Esophagus (tissue), 2 donors: Measurements from ENCODE around the gene ADPRH. TPM values are rescaled to one million over a fixed set of nuclear protein-coding genes. Genes with fewer than 3 reads are reported as not detected.
"Not testable (repeated sequence)": the region's sequence is repeated elsewhere in the genome, so short reads cannot be mapped to it uniquely, and the experiment has no call there.

Experiments
- H3K27ac ChIP-seq, 2 donors: one replicate each; pipeline ENCODE4 v1.5.1; 2013; ENCODE audit warnings: low read depth in 2 of 2, mild to moderate bottlenecking in 2 of 2, inconsistent platforms in 1 of 2, low read length in 1 of 2, moderate library complexity in 1 of 2
- H3K27me3 ChIP-seq, 2 donors: one replicate each; pipeline ENCODE4 v1.6.1; 2013; ENCODE audit warnings: low read length in 2 of 2, control low read depth in 1 of 2, mild to moderate bottlenecking in 1 of 2; ENCODE audit not compliant: insufficient read depth in 2 of 2, control insufficient read depth in 1 of 2
- H3K36me3 ChIP-seq, 2 donors: one replicate each; pipeline ENCODE4 v1.6.1; 2013; ENCODE audit warnings: low read length in 1 of 2; ENCODE audit not compliant: control insufficient read depth in 2 of 2, insufficient read depth in 2 of 2
- H3K4me1 ChIP-seq, 2 donors: one replicate each; pipeline ENCODE4 v1.6.1; 2013; ENCODE audit warnings: low read length in 1 of 2; ENCODE audit not compliant: control insufficient read depth in 2 of 2, insufficient read depth in 2 of 2
- H3K4me3 ChIP-seq, 2 donors: one replicate each; pipeline ENCODE4 v1.5.1; 2013; ENCODE audit warnings: low read length in 2 of 2, mild to moderate bottlenecking in 2 of 2, low read depth in 1 of 2, moderate library complexity in 1 of 2
- H3K9me3 ChIP-seq, 2 donors: one replicate each; pipeline ENCODE4 v1.6.1; 2013; ENCODE audit warnings: mild to moderate bottlenecking in 2 of 2, low read depth in 1 of 2, low read length in 1 of 2, moderate library complexity in 1 of 2; ENCODE audit not compliant: control insufficient read depth in 2 of 2, insufficient read depth in 1 of 2
- WGBS, 2 donors: extraction: QIAGEN DNeasy Blood & Tissue Kit; methylation state at CpG; one replicate each; pipeline ENCODE4 v1.1.7; 2013; 5-methylcytosine and 5-hydroxymethylcytosine counted together
- polyA plus RNA-seq, 2 donors: library from polyadenylated mRNA; stranded (reverse); fragments of 200-250 nt; gene quantifications; one replicate each; pipeline ENCODE4 v1.2.3, GENCODE V29; 2013
- donor health status: healthy with polysubstance abuse.
- donor health status: Bipolar disorder and iron deficiency.

Gene ADPRH
- polyA plus RNA-seq, 2 donors = 1.2 to 1.3 TPM

DNA sequence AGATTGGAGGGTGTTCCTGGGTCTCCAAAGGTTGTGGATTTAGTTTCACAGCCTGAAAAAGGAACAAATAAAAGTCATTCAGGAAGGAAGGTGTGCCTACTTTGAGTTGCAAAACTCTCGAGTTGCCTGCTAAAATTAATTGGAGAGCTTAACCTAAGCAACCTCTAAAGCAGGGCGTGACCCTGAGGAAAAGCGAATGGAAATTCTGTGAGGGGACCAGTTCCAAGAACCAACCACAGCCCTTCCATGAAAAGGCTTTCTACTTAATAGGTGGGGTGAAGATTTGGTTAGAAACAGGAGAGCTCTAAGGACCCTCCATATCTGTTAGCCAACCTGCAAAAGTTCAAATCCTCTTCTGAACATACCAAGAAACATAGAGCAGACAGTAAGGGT lies 21.4 kb upstream of the ADPRH start:
- Histone ChIP-seq H3K27me3 (no peaks in the 10 kb centered on the region), H3K4me3 (no peak overlapping the region), H3K9me3 (no peaks in the 10 kb centered on the region), H3K27ac (no peak overlapping the region), H3K4me1 (no peaks in the 10 kb centered on the region), H3K36me3 (no peaks in the 10 kb centered on the region)
- WGBS, 2 donors = 46 to 52% methylated on average over 3 of the region's 3 CpGs

DNA sequence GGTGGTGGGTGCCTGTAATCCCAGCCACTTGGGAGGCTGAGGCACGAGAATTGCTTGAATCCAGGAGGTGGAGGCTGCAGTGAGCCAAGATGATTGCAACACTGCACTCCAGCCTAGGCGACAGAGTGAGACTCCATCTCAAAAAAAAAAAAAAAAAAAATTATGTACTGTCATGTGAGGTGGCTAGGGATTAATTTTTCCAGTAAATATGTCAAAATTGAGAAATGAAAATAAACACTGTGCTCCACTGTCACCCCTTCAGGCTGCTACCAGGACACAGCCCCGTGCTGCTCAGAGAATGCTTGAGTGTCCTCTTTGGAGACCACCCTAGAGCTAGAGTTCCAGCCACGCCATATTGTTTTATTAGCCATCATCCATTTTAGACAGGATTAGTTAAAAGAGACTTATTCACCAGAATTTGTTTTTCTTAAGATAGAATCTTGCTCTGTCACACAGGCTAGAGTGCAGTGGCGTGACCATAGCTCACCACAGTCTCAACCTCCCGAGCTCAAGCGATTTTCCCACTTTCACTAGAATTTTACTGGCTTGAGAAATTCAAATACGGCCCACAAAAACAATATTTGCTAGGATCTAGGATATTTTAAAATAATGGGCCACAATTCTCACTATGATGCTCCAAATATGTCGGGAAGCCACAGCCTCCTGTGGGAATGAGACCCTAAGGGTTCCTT lies 20.5 kb upstream of the ADPRH start:
- H3K27ac ChIP-seq = no peak overlapping the region
- H3K36me3 ChIP-seq = no peaks in the 10 kb centered on the region
- no peaks in the 10 kb centered on the region for H3K9me3 ChIP-seq
- 85 to 89% methylated on average over 9 of the region's 9 CpGs for WGBS, 2 donors
- no peaks in the 10 kb centered on the region for H3K4me1 ChIP-seq
- no peaks in the 10 kb centered on the region for H3K27me3 ChIP-seq
- H3K4me3 ChIP-seq = no peak overlapping the region

DNA sequence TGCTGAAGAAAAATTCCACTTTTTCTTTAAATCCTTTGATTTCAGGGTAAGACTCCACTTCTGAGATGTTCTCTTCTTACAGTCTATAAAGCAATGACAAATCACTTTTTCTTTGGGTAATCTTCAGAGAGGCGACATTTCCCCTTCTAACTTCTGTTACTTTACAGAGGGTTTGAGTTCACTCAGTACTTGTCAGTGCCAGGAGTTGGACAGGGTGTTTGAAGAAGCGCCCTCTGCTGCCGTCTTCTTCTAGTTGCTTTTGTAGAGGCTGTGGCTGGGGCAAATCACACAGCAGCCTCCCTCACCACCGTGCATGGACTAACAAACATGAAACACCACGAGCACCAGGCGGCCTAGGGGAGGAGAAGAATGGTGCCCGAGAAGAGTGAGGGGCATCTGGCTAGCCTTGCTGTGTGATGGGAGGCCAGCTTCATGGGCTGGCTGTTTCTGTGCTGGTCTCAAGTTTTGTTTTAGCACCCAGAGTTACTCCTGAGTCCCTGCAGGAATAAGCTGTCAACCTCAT lies 19.8 kb upstream of the ADPRH start, which contains the start of gene CD80:
CD80 (minus strand) TSS at position 174 of the 523 bp plus-strand sequence. CDS start 1,886 bp downstream, outside the sequence.
- Histone ChIP-seq H3K36me3 (no peaks in the 10 kb centered on the region), H3K4me3 (no peak within 1 kb of the TSS), H3K9me3 (no peaks in the 10 kb centered on the region), H3K27me3 (no peaks in the 10 kb centered on the region), H3K27ac (no peak within 1 kb of the TSS), H3K4me1 (no peaks in the 10 kb centered on the region)
- WGBS, 2 donors = 14 to 28% methylated on average over 7 of the region's 7 CpGs

GRCh38 chr3:119560160-119560559 lies 19.1 kb upstream of the ADPRH start:
- Histone ChIP-seq H3K36me3 (no peaks in the 10 kb centered on the region), H3K4me1 (no peaks in the 10 kb centered on the region), H3K27ac (no peak overlapping the region), H3K4me3 (no peak overlapping the region), H3K9me3 (no peaks in the 10 kb centered on the region), H3K27me3 (no peaks in the 10 kb centered on the region)
- WGBS, 2 donors = 83 to 86% methylated on average over 5 of the region's 5 CpGs

DNA sequence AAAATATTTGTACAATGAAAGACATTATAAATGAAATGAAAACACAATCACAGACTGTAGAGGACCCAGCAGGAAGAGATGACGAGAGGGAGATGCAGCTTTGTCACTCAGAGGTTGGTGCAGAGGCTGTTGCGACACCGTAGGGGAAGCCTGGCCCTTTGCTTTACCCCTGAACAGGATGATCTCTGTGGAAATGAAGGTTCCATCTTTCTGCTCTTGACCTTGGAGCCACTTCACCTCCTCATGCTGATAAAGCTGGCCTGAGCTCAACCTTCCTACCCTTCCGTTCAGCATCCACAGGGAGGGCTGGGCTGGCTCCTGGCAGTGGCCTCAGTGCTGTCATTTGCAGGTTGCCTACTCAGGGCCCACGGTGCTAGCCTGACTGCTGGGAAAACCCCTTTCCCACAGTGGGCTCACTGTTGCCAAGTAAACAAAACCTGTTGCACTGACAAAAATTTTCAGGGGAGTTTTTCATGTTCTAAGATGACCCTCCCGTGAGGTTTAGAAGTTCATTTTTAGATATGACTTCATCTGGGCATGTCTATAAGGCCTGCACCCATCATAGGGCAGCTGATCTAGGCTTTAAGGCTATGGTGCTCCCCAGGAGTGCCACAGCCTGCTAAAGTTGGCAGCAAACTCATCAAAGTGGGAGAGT lies 16.9 kb upstream of the ADPRH start:
- no peak overlapping the region for H3K4me3 ChIP-seq
- 50 to 53% methylated on average over 6 of the region's 6 CpGs for WGBS, 2 donors

GRCh38 chr3:119563334-119563733 lies 16.0 kb upstream of the ADPRH start:
- not testable (repeated sequence) for H3K27ac ChIP-seq

More for the DNA sequence above, 16.9 kb upstream of the ADPRH start:
- H3K9me3 ChIP-seq = no peaks in the 10 kb centered on the region
- H3K27me3 ChIP-seq = no peaks in the 10 kb centered on the region
- H3K27ac ChIP-seq = no peak overlapping the region
- no peaks in the 10 kb centered on the region for H3K4me1 ChIP-seq
- no peaks in the 10 kb centered on the region for H3K36me3 ChIP-seq

GRCh38 chr3:119569156-119569555 lies 10.1 kb upstream of the ADPRH start:
- Histone ChIP-seq H3K36me3 (no peaks in the 10 kb centered on the region), H3K4me1 (no peaks in the 10 kb centered on the region), H3K27ac (no peak overlapping the region), H3K27me3 (no peaks in the 10 kb centered on the region), H3K4me3 (no peak overlapping the region), H3K9me3 (no peaks in the 10 kb centered on the region)
- WGBS, 2 donors = 88 to 93% methylated on average over 4 of the region's 4 CpGs

More at GRCh38 chr3:119563334-119563733, 16.0 kb upstream of the ADPRH start:
- not testable (repeated sequence) for H3K4me3 ChIP-seq, H3K36me3 ChIP-seq, H3K4me1 ChIP-seq, H3K27me3 ChIP-seq, H3K9me3 ChIP-seq
- WGBS, 2 donors = 88 to 89% methylated on average over 2 of the region's 2 CpGs

- Histone ChIP-seq H3K4me1 (no peaks in the 10 kb centered on the region), H3K36me3 (no peaks in the 10 kb centered on the region), H3K4me3 (no peak overlapping the region), H3K9me3 (no peaks in the 10 kb centered on the region), H3K27me3 (no peaks in the 10 kb centered on the region), H3K27ac (no peak overlapping the region)
- 78 to 83% methylated on average over 5 of the region's 5 CpGs for WGBS, 2 donors
These were observed 9.1 kb upstream of the ADPRH start for GRCh38 chr3:119570229-119570628.

DNA sequence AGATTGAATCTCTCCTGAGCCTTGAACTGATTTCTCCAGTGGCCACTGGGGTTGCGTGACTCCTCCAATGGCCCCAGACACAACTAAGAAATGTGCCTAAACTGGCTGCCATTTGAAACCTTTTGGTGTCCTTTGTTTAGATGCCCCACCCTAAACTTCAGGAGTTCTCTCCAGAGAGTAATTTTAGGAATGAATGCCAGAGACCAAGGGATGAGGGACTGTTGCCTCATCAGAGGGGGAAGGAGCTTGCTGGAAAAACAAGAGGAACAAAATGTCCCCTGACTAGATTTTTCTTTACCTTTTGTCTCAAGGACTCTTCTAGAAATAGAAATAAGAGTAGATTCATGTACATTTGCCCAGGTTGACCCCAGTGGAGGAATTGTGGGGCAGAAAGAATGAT lies 8.1 kb upstream of the ADPRH start:
- H3K27me3 ChIP-seq = no peaks in the 10 kb centered on the region
- H3K36me3 ChIP-seq = no peaks in the 10 kb centered on the region
- no peak overlapping the region for H3K4me3 ChIP-seq
- no peaks in the 10 kb centered on the region for H3K9me3 ChIP-seq
- WGBS, 2 donors = 92 to 97% methylated on average over 1 of the region's 1 CpG
- H3K27ac ChIP-seq = no peak overlapping the region
- no peaks in the 10 kb centered on the region for H3K4me1 ChIP-seq
